Stimulated activated memory B cell treated with anti-CD40 and anti-IgM and Interleukin-4, amounts not matched to agents 10 μg/mL and 1 μg/mL and 100 μg/mL, for 72 hours (primary cell): ENCODE data around the gene CYP2W1.

ENCODE experiments used
- ATAC-seq: fragments of 150-1000 bp; cut with Tn5 transposase; 2 replicates; pipeline ENCODE4 v1.10.0; 2021
- H3K27ac Mint-ChIP-seq: one replicate; pipeline ENCODE4 v1.8.0; 2022; ENCODE audit warnings: mild to moderate bottlenecking, mixed read lengths
- H3K27me3 Mint-ChIP-seq: one replicate; pipeline ENCODE4 v1.8.0; 2022; ENCODE audit warnings: mixed read lengths
- H3K36me3 Mint-ChIP-seq: one replicate; pipeline ENCODE4 v1.8.0; 2022; ENCODE audit warnings: mixed read lengths
- H3K4me1 Mint-ChIP-seq: one replicate; pipeline ENCODE4 v1.8.0; 2022; ENCODE audit warnings: mixed read lengths
- H3K4me3 Mint-ChIP-seq: one replicate; pipeline ENCODE4 v1.8.0; 2022; ENCODE audit warnings: mild to moderate bottlenecking, moderate library complexity, mixed read lengths
- H3K9me3 Mint-ChIP-seq: one replicate; pipeline ENCODE4 v1.8.0; 2022; ENCODE audit warnings: mixed read lengths

Gene CYP2W1

GRCh38 chr7:972110-972509, 10.9 kb upstream of the CYP2W1 start:
- H3K27ac Mint-ChIP-seq = no peak overlapping the region
- H3K36me3 Mint-ChIP-seq = peaks cover 36% of the 10 kb centered on the region
- H3K27me3 Mint-ChIP-seq = no peaks in the 10 kb centered on the region
- no peak for ATAC-seq
- no peaks in the 10 kb centered on the region for H3K9me3 Mint-ChIP-seq
- no peak overlapping the region for H3K4me3 Mint-ChIP-seq
- peaks cover 29% of the 10 kb centered on the region for H3K4me1 Mint-ChIP-seq

GRCh38 chr7:972676-973309, 10.2 kb upstream of the CYP2W1 start:
- peaks cover 29% of the 10 kb centered on the region for H3K36me3 Mint-ChIP-seq
- peaks cover 34% of the 10 kb centered on the region for H3K4me1 Mint-ChIP-seq
- H3K4me3 Mint-ChIP-seq = no peak overlapping the region
- no peaks in the 10 kb centered on the region for H3K27me3 Mint-ChIP-seq
- no peak overlapping the region for H3K27ac Mint-ChIP-seq
- H3K9me3 Mint-ChIP-seq = no peaks in the 10 kb centered on the region
- ATAC-seq = no peak

- Mint-ChIP-seq H3K27me3 (no peaks in the 10 kb centered on the region), H3K27ac (no peak overlapping the region), H3K36me3 (peaks cover 24% of the 10 kb centered on the region), H3K4me3 (peak overlapping the region; percentile 12), H3K9me3 (no peaks in the 10 kb centered on the region), H3K4me1 (peaks cover 38% of the 10 kb centered on the region)
- no peak for ATAC-seq
These were observed 9.7 kb upstream of the CYP2W1 start for GRCh38 chr7:973312-973711.

GRCh38 chr7:974172-974571, 8.8 kb upstream of the CYP2W1 start:
- Mint-ChIP-seq H3K4me3 (peak overlapping the region; percentile 94), H3K36me3 (peaks cover 20% of the 10 kb centered on the region), H3K9me3 (no peaks in the 10 kb centered on the region), H3K4me1 (peaks cover 38% of the 10 kb centered on the region), H3K27ac (peak overlapping the region; percentile 91), H3K27me3 (no peaks in the 10 kb centered on the region)
- no peak for ATAC-seq

GRCh38 chr7:974820-975681, 7.9 kb upstream of the CYP2W1 start, which contains the start of gene COX19:
Gene COX19, minus strand, starts transcription at chr7:975549. Its CDS starts 40 bp downstream, at chr7:975509.
- peak within 1 kb of the TSS; percentile 94 for H3K4me3 Mint-ChIP-seq
- peaks cover 38% of the 10 kb centered on the region for H3K4me1 Mint-ChIP-seq
- peak within 1 kb of the TSS; percentile 91 for H3K27ac Mint-ChIP-seq
- ATAC-seq = peak; percentile 95
- H3K36me3 Mint-ChIP-seq = peaks cover 19% of the 10 kb centered on the region
- no peaks in the 10 kb centered on the region for H3K27me3 Mint-ChIP-seq
- no peaks in the 10 kb centered on the region for H3K9me3 Mint-ChIP-seq

GRCh38 chr7:975702-976473, 7.1 kb upstream of the CYP2W1 start:
- peaks cover 36% of the 10 kb centered on the region for H3K4me1 Mint-ChIP-seq
- H3K4me3 Mint-ChIP-seq = peak overlapping the region; percentile 18
- H3K9me3 Mint-ChIP-seq = no peaks in the 10 kb centered on the region
- H3K36me3 Mint-ChIP-seq = peaks cover 17% of the 10 kb centered on the region
- H3K27ac Mint-ChIP-seq = peak overlapping the region; percentile 91
- no peaks in the 10 kb centered on the region for H3K27me3 Mint-ChIP-seq
- ATAC-seq = no peak

GRCh38 chr7:976901-977325, 6.1 kb upstream of the CYP2W1 start:
- H3K9me3 Mint-ChIP-seq = no peaks in the 10 kb centered on the region
- peaks cover 8% of the 10 kb centered on the region for H3K36me3 Mint-ChIP-seq
- H3K4me1 Mint-ChIP-seq = peaks cover 26% of the 10 kb centered on the region
- no peak overlapping the region for H3K4me3 Mint-ChIP-seq
- H3K27ac Mint-ChIP-seq = no peak overlapping the region
- ATAC-seq = no peak
- no peaks in the 10 kb centered on the region for H3K27me3 Mint-ChIP-seq

- Mint-ChIP-seq H3K9me3 (no peaks in the 10 kb centered on the region), H3K36me3 (peaks cover 3% of the 10 kb centered on the region), H3K27ac (no peak overlapping the region), H3K4me1 (peaks cover 24% of the 10 kb centered on the region), H3K4me3 (no peak overlapping the region), H3K27me3 (peaks cover 6% of the 10 kb centered on the region)
- no peak for ATAC-seq
These were observed 5.5 kb upstream of the CYP2W1 start for GRCh38 chr7:977326-978048.

GRCh38 chr7:978049-978346, 5.0 kb upstream of the CYP2W1 start:
- Mint-ChIP-seq H3K27ac (no peak overlapping the region), H3K4me1 (peaks cover 24% of the 10 kb centered on the region), H3K4me3 (no peak overlapping the region), H3K27me3 (peaks cover 6% of the 10 kb centered on the region), H3K36me3 (no peaks in the 10 kb centered on the region), H3K9me3 (no peaks in the 10 kb centered on the region)
- no peak for ATAC-seq

- H3K27ac Mint-ChIP-seq = no peak overlapping the region
- peaks cover 19% of the 10 kb centered on the region for H3K4me1 Mint-ChIP-seq
- no peak for ATAC-seq
- H3K27me3 Mint-ChIP-seq = peaks cover 6% of the 10 kb centered on the region
- no peak overlapping the region for H3K4me3 Mint-ChIP-seq
- H3K9me3 Mint-ChIP-seq = no peaks in the 10 kb centered on the region
- H3K36me3 Mint-ChIP-seq = no peaks in the 10 kb centered on the region
These were observed 4.4 kb upstream of the CYP2W1 start for GRCh38 chr7:978416-979091.

- no peak overlapping the region for H3K4me3 Mint-ChIP-seq
- ATAC-seq = no peak
- no peaks in the 10 kb centered on the region for H3K9me3 Mint-ChIP-seq
- H3K27ac Mint-ChIP-seq = no peak overlapping the region
- H3K4me1 Mint-ChIP-seq = peaks cover 17% of the 10 kb centered on the region
- no peaks in the 10 kb centered on the region for H3K36me3 Mint-ChIP-seq
- H3K27me3 Mint-ChIP-seq = peaks cover 6% of the 10 kb centered on the region
These were observed 3.8 kb upstream of the CYP2W1 start for GRCh38 chr7:979151-979550.

GRCh38 chr7:979886-980571, 3.0 kb upstream of the CYP2W1 start:
- ATAC-seq = no peak
- Mint-ChIP-seq H3K4me3 (no peak overlapping the region), H3K27me3 (peaks cover 14% of the 10 kb centered on the region), H3K27ac (no peak overlapping the region), H3K36me3 (no peaks in the 10 kb centered on the region), H3K9me3 (no peaks in the 10 kb centered on the region), H3K4me1 (peaks cover 9% of the 10 kb centered on the region)

GRCh38 chr7:981793-982510, 1.0 kb upstream of the CYP2W1 start:
- Mint-ChIP-seq H3K36me3 (no peaks in the 10 kb centered on the region), H3K9me3 (no peaks in the 10 kb centered on the region), H3K4me1 (peaks cover 9% of the 10 kb centered on the region), H3K4me3 (no peak overlapping the region), H3K27me3 (peaks cover 33% of the 10 kb centered on the region), H3K27ac (no peak overlapping the region)
- no peak for ATAC-seq
